H1 (cell line): Measurements from ENCODE around the gene FAM227B.

ENCODE experiments used
- TF ChIP-seq, protein P1 (sequence below), 3 experiments: IDR thresholded peaks; 1 replicate in 2 of 3; 2 replicates in 1 of 3; pipeline versions ENCODE4 v1.5.1 to v1.6.1; 2011; ENCODE audit warnings: low read length in 3 of 3, mild to moderate bottlenecking in 3 of 3, inconsistent platforms in 2 of 3, low read depth in 1 of 3, moderate library complexity in 1 of 3; ENCODE audit not compliant: insufficient read depth in 1 of 3; ENCODE audit errors: control extremely low read depth in 1 of 3
- TF ChIP-seq, protein P2 (sequence below): IDR thresholded peaks from 2 replicates; pipeline ENCODE4 v1.6.1; 2012; ENCODE audit warnings: inconsistent platforms

DNA sequence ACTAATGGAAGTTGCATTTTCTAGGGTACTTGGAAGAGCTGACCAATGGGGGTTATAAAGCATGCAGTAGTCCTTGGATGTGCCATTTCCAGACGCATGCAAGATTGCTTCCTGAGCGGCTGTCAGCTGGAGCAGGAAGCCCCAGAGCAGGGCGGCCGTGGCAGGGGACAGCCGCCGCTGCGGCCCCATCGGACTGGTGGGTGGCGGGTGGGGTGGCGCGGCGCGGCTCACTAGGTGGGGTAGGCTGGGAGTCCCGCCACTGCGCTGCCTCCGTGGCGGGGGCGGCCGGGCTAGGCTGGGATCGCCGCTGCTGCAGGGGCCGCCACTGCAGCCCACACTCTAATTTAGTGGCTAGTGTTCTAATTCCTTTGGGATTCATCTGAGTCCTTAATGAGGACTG is 254.1 kb downstream of the FAM227B start:
- TF ChIP-seq, protein P1, sequence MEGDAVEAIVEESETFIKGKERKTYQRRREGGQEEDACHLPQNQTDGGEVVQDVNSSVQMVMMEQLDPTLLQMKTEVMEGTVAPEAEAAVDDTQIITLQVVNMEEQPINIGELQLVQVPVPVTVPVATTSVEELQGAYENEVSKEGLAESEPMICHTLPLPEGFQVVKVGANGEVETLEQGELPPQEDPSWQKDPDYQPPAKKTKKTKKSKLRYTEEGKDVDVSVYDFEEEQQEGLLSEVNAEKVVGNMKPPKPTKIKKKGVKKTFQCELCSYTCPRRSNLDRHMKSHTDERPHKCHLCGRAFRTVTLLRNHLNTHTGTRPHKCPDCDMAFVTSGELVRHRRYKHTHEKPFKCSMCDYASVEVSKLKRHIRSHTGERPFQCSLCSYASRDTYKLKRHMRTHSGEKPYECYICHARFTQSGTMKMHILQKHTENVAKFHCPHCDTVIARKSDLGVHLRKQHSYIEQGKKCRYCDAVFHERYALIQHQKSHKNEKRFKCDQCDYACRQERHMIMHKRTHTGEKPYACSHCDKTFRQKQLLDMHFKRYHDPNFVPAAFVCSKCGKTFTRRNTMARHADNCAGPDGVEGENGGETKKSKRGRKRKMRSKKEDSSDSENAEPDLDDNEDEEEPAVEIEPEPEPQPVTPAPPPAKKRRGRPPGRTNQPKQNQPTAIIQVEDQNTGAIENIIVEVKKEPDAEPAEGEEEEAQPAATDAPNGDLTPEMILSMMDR (IDR thresholded peaks at IDR 0.05; ENCODE audit: control extremely low read depth in 1 of 3, insufficient read depth in 1 of 3, low read depth in 1 of 3, low read length in 3 of 3), result no peak
- TF ChIP-seq, protein P2, sequence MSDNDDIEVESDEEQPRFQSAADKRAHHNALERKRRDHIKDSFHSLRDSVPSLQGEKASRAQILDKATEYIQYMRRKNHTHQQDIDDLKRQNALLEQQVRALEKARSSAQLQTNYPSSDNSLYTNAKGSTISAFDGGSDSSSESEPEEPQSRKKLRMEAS, result no peak
